ENCODE data around the gene PDYN. TPM values are rescaled to one million over a fixed set of nuclear protein-coding genes. Genes with fewer than 3 reads are reported as not detected.

Gene PDYN
- polyA plus RNA-seq, 1 experiment, result not detected

- no peak for TF ChIP-seq CTCF (IDR thresholded peaks at IDR 0.05; ENCODE audit: low read depth, low read length)
- Histone ChIP-seq H3K27ac (ENCODE audit: low read depth, low read length) (no peak overlapping the region), H3K4me3 (ENCODE audit: low read depth, low read length) (no peak overlapping the region), H3K9me3 (ENCODE audit: control insufficient read depth, insufficient read depth, low read length) (no peaks in the 10 kb centered on the region), H3K27me3 (ENCODE audit: control insufficient read depth, insufficient read depth, low read length) (no peaks in the 10 kb centered on the region)
- POLR2A ChIA-PET, result no interaction called here
- no peak for DNase-seq (ENCODE audit: low read depth, low spot score)
- CTCF ChIA-PET, result interaction anchor here (0.6 kb wide), 1 partner anchor 12 kb away, joined by 3 read pairs; no protein-coding TSS in a partner anchor
These were observed 16.7 kb upstream of the PDYN start for GRCh38 chr20:2010533-2010932.

- peak; percentile 81 for TF ChIP-seq CTCF (IDR thresholded peaks at IDR 0.05; ENCODE audit: low read depth, low read length)
- Histone ChIP-seq H3K4me3 (ENCODE audit: low read depth, low read length) (no peak overlapping the region), H3K27me3 (ENCODE audit: control insufficient read depth, insufficient read depth, low read length) (no peaks in the 10 kb centered on the region), H3K27ac (ENCODE audit: low read depth, low read length) (no peak overlapping the region), H3K9me3 (ENCODE audit: control insufficient read depth, insufficient read depth, low read length) (no peaks in the 10 kb centered on the region)
- ChIA-PET POLR2A (no interaction called here), CTCF (interaction anchor here (0.6 to 4.5 kb wide), 26 partner anchors 10 to 243 kb away, joined by 3 to 92 read pairs (median 4); partner anchors contain the start of gene PDYN)
- DNase-seq (ENCODE audit: low read depth, low spot score), result peak; percentile 1
These were observed 12.8 kb upstream of the PDYN start for GRCh38 chr20:2006452-2007361.

- DNase-seq (ENCODE audit: low read depth, low spot score), result peak; percentile 29
These were observed 12.1 kb upstream of the PDYN start for GRCh38 chr20:2005831-2006426.

GRCh38 chr20:2005359-2005758, 11.5 kb upstream of the PDYN start:
- no peak for DNase-seq (ENCODE audit: low read depth, low spot score)
- POLR2A ChIA-PET, result no interaction called here
- Histone ChIP-seq H3K27ac (ENCODE audit: low read depth, low read length) (no peak overlapping the region), H3K4me3 (ENCODE audit: low read depth, low read length) (no peak overlapping the region), H3K27me3 (ENCODE audit: control insufficient read depth, insufficient read depth, low read length) (no peaks in the 10 kb centered on the region), H3K9me3 (ENCODE audit: control insufficient read depth, insufficient read depth, low read length) (no peaks in the 10 kb centered on the region)
- CTCF ChIA-PET, result interaction anchor here (2.6 to 4.5 kb wide), 2 partner anchors 14 to 168 kb away, joined by 11 to 92 read pairs; no protein-coding TSS in a partner anchor
- no peak for TF ChIP-seq CTCF (IDR thresholded peaks at IDR 0.05; ENCODE audit: low read depth, low read length)

More at GRCh38 chr20:2005831-2006426, 12.1 kb upstream of the PDYN start:
- ChIA-PET CTCF (interaction anchor here (0.6 to 4.5 kb wide), 20 partner anchors 9 to 241 kb away, joined by 3 to 92 read pairs (median 4); partner anchors contain the start of gene PDYN), POLR2A (no interaction called here)
- Histone ChIP-seq H3K27me3 (ENCODE audit: control insufficient read depth, insufficient read depth, low read length) (no peaks in the 10 kb centered on the region), H3K27ac (ENCODE audit: low read depth, low read length) (no peak overlapping the region), H3K4me3 (ENCODE audit: low read depth, low read length) (no peak overlapping the region), H3K9me3 (ENCODE audit: control insufficient read depth, insufficient read depth, low read length) (no peaks in the 10 kb centered on the region)
- TF ChIP-seq CTCF (IDR thresholded peaks at IDR 0.05; ENCODE audit: low read depth, low read length), result no peak

GRCh38 chr20:2004171-2004570, 10.3 kb upstream of the PDYN start:
- no peak for DNase-seq (ENCODE audit: low read depth, low spot score)
- ChIA-PET CTCF (interaction anchor here (1.0 kb wide), 1 partner anchor 168 kb away, joined by 4 read pairs; no protein-coding TSS in a partner anchor), POLR2A (no interaction called here)
- TF ChIP-seq CTCF (IDR thresholded peaks at IDR 0.05; ENCODE audit: low read depth, low read length), result no peak
- no peak overlapping the region for H3K4me3 ChIP-seq (ENCODE audit: low read depth, low read length)
- H3K27ac ChIP-seq (ENCODE audit: low read depth, low read length), result no peak overlapping the region
- H3K9me3 ChIP-seq (ENCODE audit: control insufficient read depth, insufficient read depth, low read length), result no peaks in the 10 kb centered on the region
- no peaks in the 10 kb centered on the region for H3K27me3 ChIP-seq (ENCODE audit: control insufficient read depth, insufficient read depth, low read length)
